HS-5 (cell line): ENCODE measurements around the gene FITM1.

Source experiments
- DNase-seq: peaks from one replicate; pipeline ENCODE4 v3.0.0-alpha.2; 2012; ENCODE audit warnings: low read depth

The FITM1 gene, protein sequence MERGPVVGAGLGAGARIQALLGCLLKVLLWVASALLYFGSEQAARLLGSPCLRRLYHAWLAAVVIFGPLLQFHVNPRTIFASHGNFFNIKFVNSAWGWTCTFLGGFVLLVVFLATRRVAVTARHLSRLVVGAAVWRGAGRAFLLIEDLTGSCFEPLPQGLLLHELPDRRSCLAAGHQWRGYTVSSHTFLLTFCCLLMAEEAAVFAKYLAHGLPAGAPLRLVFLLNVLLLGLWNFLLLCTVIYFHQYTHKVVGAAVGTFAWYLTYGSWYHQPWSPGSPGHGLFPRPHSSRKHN

DNA sequence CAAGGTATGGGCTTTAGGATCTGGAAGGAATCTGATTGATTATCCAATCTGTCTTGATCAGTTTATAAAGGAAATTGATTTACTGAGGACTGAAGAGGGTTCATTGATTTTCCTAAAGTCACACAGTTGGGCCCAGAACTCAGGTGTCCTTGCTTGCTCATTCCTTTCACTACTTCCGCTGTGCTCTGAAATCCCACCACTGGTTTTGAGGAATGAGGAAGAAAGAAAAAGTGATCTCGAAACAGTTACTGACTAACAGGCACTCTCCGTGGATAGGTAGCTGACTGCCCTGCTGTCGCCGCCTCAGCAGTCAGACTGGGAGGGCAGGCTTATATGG lies at the start of gene FITM1:
TSS of gene FITM1 (plus strand) at position 280 of the 337 bp plus-strand sequence. CDS start 905 bp downstream, outside the sequence.
- DNase-seq: no peak

DNA sequence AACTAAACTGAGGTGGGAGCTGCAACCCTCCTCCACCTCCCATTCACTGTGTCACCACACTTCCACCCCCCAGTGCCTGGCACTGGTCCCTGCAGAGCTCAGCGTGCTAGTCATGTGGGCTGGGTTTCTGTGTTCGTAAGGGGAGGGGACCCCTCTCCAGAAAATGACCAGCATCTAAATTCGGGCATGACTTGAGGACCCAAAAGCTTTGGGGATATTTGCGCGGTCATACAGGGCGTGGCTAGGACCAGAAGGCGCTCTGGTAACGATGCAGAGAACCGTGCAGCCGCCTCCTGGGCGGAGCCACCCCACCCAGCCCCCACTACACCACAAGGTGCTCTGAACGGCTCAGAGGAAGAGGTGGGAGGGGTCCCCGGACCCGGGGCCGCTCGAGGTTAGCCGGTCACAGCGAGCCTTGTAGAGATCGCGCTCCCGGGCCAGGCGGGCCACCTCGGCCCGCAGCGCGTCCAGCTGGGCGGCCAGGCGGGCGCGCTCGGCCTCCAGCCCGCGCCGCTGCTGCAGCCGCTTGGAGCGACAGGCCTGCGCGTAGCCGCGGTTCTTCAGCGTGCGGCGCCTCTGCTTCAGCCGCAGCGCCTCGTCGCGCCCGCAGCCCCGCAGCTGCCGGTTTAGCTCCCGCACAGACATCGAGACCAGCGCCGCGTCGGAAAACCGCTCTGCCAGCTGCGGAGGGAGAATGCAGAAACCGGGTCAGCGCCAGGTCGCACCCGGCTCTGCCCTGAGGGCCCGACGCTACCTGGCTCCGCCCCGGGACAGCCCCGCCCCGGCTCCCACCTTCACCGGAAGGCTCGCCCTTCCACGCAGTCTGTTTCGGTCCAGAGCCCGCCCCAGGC lies 49.3 kb upstream of the FITM1 start:
- DNase-seq: no peak

DNA sequence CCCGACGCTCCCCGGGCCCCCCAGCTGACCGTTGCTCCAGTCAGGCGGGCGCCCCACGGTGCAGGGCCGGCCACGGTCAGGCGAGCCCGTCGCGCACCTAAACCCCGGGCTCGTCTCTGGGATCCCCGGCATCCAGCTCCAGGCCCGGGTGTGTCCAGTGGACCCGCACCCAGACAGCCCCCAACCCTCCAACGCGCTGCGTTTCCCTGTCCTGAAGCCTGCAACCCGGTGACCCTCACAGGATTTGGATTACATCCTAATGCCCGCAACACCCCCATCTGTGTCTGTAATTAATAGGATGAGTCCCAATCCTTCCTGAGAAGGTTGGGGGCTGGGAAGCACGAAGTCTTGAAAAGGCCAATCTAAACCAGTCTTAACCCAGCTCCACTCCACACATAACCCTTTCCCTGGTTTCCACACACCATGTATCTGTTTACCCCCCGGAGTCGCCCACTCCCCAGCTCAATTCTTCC lies 48.7 kb upstream of the FITM1 start:
- DNase-seq: no peak

DNA sequence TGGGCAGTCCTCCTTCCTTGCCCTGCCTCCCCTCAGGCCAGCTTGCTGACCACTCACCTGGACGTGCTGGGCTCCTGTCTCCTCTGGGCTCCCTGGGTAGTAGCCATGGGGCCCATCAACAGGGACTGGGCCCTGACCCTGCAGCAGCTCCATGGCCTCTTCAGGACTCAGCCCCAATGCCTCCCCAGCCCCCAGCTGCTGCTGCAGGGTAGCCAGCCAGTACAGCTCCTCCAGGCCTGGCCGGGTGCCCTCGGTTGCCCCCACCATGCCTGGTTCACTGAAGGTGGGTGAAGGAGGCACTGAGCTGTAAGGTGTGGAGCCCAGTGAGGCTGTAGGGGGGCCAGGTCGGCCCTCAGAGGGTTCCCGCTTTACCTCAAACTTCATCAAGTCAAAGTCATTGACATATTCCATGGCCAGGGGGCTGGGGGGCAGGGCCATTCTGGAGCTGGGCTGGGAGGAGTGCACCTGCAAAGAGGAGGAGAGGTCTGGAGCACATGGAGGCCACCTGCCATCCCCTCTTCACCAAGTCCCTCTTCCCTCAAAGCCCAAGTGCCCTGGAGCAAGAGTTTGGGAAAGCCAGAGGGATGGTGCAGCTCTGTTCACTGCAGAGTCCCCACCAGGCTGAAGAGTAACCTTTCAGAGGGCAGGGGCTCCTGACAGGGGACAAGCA lies 47.9 kb upstream of the FITM1 start:
- no peak for DNase-seq

DNA sequence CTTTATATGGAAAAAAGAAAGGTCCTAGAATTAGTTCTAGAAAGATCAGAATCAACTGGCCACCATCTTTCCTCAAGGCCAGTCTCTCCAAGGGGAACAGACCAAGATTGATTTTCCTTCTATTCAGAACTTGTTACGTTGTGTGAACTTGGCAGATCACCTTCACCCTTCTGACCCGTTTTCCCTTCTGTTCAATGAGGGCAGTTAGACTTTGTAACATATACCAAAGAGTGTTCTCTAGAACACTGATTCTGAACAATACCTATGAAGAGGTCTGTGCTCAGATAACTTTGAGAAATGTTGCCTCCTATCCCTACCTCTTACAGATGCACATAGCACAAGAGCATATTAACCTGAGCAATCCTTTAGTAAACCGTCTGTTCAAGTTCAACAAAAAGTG lies 47.0 kb upstream of the FITM1 start:
- no peak for DNase-seq

DNA sequence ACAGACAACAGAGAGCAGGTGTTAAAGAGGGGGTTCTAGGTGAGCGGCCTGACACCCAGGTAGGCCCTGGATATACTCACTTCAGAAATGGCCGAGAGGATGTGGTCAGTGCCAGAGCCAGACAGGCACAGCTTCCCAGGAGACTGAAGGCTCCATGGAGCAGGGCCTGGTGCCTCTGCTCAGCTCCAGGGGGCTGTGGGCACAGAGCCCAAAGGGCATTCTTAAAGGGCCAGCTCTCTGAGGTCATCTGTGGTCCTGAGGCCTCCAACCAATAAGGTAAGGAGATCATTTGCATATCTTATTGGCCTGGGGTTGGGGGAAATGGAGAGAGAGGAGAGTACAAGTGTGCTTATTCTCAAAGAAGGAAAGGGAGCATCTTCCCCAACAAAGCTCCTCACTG lies 46.0 kb upstream of the FITM1 start:
- no peak for DNase-seq

DNA sequence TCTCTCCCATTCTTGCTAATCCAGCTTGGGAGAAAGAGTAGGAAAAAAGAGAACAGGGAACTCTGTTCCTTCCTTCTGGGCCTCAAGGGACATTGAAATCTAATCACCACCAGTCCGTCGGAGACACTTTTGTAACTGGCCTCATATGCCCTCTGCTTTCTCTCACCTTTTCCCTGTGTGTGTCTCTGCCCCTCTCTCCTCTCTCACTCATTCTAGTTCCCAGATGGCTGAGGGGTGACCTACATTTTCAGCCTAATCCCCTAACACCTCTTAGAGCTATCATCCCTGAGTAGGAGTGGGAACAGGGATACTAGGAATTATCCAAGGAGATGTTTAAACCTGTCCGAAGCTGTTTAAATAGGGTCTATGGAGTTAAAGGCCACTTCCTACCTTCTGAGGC lies 45.2 kb upstream of the FITM1 start:
- DNase-seq: no peak

DNA sequence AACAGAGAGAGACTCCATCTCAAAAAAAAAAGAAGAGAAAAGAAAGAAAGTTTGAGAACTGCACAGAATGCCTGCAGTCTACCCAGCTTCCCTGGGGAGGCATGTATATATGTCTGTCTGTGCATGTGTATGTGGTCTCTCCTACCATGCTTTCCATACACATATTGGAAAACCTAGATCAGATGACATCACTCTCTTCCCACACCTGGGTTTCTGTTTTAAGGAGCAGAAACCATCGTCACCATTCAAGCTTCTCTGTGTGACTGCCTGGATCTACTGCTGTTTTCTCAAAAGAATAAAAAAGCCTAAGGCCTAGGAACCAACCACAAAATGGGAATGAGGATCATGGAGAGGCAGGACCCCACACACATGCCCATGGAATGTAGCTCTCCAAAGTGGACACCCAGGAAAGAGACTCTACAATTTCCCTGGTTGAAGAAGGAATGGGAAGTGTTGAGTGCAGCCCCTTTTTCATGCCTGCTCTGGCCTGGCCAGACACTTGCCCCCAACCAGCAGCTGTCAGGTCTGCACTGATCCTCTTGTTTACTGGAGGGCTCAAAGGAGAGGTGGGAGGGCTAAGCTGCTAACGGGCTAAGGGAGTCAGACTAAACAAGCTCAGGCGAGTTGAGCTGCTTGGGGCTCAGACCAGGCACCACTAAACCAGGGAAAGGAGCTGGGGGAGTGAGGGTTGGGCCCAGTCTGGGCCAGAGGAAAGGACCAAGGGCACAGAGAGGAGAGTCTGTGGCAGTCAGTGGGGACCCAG lies 44.1 kb upstream of the FITM1 start:
- DNase-seq: no peak

DNA sequence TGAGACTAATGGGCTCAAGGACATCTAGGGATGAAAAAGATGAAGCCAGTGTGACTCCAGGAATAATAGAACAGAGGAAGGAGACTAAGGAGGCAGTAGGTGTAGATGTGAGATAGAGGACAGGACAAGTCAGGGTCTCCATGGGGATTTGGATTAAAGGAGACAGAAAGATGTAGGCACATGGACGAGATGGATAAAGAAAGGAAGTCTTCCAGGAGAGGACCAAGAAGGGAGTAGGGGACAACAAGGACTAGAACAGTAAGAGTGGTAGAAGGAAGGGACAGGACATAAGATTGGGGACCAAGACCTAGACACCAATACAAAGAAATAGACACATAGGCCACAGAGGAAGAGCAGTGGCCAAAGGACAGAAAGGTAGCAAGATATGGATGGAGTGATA lies 43.5 kb upstream of the FITM1 start:
- DNase-seq: no peak

DNA sequence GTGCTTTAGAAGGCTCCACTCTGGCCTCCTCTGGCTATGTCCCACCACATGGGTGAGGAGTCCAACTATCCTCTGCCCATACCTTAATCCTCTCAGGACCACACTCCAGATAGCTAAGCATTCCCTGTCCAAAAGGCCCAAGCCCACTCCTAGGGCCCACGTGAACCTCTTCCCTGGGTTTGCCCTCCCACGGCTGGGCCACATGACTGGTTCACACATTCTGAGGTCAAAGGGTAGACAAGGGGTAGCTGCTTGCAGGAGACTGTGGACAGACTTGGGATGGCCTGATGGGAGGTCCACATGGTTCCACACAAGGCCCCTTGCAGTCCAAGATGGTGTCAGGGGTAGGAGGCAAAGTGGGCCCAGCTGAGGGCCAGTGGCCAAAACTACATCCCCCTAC lies 42.4 kb upstream of the FITM1 start:
- DNase-seq: no peak

DNA sequence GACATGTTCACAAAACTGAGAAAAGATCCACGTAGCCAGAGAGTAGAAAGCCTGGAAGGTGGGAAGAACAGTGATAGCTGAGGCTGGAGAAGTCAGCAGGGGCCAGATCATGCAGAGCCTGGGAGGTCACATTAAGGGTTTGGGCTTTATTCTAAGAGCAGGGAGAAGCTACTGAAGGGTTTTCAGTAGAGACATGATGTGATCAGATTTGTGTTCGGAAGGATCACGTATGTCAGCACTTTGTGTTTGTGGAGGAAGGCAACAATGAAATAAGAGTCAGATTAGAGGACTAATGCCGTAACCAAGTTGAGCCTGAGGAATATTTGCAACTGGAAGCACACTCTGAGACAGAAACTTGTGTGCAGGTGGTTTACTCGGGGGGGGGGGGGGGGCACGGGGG lies 40.6 kb upstream of the FITM1 start:
- DNase-seq: no peak

DNA sequence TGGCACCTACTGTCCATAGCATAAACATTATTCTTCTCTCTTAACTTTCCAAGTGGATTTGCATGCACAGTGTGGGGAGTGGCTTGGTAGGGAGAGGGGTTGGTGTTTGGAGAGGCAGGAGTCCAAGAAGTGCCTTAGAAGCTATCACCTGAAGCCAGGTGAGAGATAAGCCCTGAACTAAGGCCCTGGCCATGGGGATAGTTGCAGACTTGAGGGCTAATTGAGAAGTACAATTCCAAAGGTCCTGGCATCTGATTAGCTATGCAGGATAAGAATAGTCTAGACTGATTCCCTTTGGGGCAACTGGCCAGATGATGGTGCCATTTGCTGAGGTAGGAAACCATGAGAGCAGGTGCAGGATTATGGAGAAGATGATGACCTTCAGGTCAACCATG lies 38.4 kb upstream of the FITM1 start:
- no peak for DNase-seq

DNA sequence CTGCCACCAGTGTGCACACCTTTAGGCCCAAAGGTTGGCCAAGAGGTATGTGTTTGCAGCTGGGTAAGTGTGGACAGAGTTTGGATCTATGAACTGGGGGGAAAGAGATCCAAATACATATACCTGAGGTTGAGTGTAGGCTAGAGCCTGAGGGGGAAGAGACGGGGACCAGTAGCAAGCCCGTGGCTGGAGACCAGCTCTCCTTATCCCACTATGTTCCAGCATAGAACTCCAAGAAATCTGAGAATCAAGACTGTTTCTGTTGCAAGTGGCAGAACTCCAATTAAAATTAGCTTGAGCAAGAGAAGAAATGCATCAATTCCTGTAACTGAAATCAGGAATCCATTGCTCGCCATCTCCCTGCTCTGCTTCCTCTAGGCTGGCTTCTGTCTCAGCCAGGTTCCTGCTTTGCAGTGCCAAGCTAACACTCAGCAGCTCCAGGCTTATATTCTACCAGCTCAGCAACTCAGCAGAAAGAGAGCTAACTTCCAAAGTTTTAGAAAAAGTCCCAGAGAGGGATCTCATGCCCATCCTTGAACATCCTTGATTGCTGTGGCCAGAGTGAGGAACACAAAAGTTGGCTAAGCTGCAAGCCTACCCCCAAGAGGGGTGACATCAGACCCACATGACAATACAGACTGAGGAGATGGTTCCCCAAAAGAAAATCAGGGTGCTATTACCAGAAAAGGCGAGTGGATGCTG lies 37.8 kb upstream of the FITM1 start:
- no peak for DNase-seq

DNA sequence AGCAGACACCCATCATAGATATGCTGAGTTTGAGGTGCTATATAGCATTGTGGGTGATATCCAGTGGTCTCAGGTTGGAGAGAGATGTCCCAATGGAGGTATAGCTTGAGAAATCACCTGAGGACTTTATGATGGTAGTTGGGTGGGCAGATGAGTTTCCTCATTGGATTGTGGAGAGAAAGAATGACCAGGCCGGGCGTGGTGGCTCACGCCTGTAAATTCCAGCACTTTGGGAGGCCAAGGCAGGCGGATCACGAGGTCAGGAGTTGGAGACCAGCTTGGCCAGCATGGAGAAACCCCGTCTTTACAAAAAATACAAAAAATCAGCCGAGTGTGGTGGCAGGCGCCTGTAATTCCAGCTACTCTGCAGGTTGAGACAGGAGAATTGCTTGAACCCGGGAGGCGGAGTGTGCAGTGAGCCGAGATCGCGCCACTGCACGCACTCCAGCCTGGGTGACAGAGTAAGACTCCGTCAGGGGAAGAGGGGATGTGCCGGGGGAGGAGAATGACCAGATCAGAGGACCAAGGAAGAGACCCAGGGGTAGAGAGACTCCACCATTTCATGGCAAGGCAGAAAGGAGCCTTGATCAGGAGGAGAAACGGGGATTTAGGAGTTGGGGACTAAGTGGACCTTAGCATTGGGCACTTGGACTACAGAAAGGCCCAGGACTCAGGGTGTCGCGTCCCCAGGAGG lies 37.1 kb upstream of the FITM1 start:
- DNase-seq: no peak

DNA sequence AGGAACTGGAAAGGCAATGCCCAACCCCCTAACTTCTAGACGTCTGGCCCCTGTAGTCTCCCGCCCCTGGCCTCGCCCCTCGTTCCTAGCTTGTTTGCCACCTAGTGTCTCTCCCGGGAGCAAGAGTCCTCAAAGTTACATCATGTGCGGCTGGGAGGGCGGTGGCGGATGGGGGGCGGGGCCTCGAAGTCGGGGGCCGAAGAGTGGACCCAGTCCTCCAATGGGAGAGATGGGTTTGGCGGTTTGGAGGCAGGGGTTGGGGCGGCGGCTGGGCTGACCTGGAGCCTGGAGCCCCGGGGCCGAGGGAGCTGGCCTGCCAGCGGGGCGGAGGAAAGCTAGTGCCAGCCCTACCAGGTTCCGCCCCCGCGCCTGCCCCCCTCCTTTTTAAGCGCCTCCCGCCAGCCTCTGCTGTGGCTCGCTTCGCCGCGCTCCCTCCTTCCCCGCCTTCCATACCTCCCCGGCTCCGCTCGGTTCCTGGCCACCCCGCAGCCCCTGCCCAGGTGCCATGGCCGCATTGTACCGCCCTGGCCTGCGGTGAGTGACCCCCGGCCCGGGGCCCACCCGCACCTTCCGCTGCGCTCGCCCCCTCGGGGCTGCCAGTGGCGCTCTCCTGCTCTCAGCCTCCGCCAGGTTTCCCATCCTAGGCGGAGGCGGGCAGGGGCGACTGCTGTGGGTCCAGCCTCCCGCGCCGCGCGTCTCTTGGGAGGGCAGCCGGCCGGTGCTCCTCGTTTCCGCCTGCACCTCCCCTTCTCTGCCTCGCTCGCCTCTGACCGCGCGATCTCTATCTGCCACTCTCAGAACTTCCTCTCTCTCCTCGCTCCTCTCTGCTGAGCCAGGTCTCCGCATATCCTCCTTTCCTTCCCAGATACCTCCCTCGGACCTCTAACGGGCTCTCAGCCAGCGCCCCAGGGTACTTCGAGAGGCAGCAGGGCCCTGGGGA lies 36.3 kb upstream of the FITM1 start, which contains the start of gene PCK2:
TSS of gene PCK2 (plus strand) at position 411 of the 940 bp plus-strand sequence. CDS start at position 506, 95 bp downstream.
- peak; percentile 56 for DNase-seq

DNA sequence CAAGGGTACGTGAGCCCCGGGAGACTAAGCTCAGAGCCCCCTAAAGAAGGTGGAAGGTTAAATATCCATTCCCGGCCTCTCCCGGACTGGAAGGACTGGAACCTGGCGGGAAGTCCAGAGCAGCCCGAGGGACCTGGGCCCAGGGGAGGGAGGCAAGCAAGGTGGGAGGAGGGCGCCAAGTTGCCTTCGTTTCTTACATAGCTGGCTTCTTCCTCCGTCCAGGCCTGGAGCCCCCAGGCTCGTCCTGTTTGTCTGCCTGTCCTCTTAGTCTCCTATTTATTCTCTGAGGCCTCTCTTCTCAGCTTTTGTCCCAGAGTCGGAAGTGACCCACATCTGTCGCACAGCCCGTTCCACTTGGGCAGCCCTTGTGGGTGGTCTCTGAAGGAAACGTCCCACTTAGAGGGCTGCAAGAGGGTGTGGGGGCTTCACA lies 35.6 kb upstream of the FITM1 start:
- DNase-seq: no peak

DNA sequence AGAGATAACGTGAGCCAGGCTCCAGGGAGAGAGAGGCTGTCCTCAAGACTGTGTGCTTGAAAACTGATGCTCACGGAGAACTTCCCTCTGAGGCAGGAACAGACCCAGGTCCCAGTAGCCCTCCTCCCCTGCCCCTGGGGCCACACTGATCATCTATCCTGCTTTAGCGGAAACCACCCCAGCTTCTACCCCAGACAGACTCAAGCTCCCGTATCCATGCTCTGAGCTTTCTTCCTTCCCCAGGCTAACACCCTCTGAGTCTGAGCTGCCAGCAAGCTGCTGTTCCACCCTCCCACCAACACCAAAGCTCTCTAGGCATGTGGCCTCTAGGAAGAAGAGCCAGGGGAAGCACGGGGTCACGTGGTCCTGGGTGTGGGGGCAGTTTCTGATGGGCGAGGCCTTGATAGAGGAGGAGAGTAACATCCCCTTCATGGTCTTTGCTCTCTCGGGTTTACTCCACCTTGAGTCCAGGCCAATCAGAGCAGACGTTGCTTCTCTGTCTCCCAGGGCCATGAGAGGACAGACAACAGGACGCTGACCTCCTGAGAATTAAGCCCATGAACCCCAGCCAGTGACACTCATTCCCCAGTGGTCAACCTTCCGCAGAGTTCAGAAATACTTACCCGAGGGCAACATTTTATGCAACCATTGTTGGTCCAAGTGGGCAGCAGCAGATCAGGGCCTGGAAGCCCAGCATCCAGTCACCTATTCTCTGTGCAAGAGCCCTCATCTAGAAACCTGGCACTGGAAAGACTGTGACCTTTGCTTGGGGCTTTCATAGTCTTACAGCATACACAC lies 35.0 kb upstream of the FITM1 start:
- DNase-seq: no peak

DNA sequence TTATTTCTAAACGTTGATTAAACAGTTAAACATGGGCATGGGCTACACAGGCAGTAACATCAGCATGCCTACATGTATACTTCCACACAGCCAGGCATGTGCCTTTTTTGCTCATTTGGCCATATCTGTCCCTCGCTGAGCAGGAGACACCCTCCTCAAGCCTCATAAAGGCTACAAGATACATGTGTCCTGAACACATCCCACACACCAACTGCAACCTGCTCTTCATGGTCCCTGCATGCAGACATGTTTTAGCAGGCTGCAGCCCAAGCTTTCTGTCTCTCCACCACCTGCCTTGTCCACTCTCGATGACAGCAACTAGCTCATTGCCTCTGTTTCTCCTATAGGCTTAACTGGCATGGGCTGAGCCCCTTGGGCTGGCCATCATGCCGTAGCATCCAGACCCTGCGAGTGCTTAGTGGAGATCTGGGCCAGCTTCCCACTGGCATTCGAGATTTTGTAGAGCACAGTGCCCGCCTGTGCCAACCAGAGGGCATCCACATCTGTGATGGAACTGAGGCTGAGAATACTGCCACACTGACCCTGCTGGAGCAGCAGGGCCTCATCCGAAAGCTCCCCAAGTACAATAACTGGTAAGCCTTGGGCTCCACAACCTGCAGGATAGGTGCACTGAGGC lies 33.8 kb upstream of the FITM1 start:
- DNase-seq: no peak
